LNCAP (cell line): ENCODE measurements around the gene LHFPL5.

Experiments
- CTCF ChIP-seq: fragments of 450-650 bp; IDR thresholded peaks from 2 replicates; pipeline ENCODE4 v1.5.1; 2017; ENCODE audit warnings: mild to moderate bottlenecking

LHFPL5 gene

GRCh38 chr6:35859367-35859766, 54.2 kb downstream of the LHFPL5 start:
- TF ChIP-seq CTCF = no peak
